ENCODE results near the gene ADAM10.

ADAM10 gene

GRCh38 chr15:58726867-58727266, 22.6 kb downstream of the ADAM10 start:
- DNase-seq: no peak

- DNase-seq: no peak
Observed at GRCh38 chr15:58724466-58724865, 25.0 kb downstream of the ADAM10 start.

GRCh38 chr15:58717357-58717756, 32.1 kb downstream of the ADAM10 start:
- DNase-seq: no peak

GRCh38 chr15:58716027-58716426, 33.5 kb downstream of the ADAM10 start:
- no peak for DNase-seq

- no peak for DNase-seq
Observed at GRCh38 chr15:58715266-58715917, 34.1 kb downstream of the ADAM10 start.

- DNase-seq: no peak
Observed at GRCh38 chr15:58710701-58711100, 38.8 kb downstream of the ADAM10 start.

- no peak for DNase-seq
Observed at GRCh38 chr15:58707397-58707796, 42.1 kb downstream of the ADAM10 start.

- DNase-seq: no peak
Observed at GRCh38 chr15:58705105-58705504, 44.4 kb downstream of the ADAM10 start.

- DNase-seq: no peak
Observed at GRCh38 chr15:58704155-58704865, 45.2 kb downstream of the ADAM10 start.

- no peak for DNase-seq
Observed at GRCh38 chr15:58703610-58704009, 45.9 kb downstream of the ADAM10 start.

- no peak for DNase-seq
Observed at GRCh38 chr15:58702233-58702632, 47.3 kb downstream of the ADAM10 start.

GRCh38 chr15:58701376-58701775, 48.1 kb downstream of the ADAM10 start:
- DNase-seq: no peak

GRCh38 chr15:58699769-58700168, 49.7 kb downstream of the ADAM10 start:
- DNase-seq: no peak

GRCh38 chr15:58698887-58699641, 50.4 kb downstream of the ADAM10 start:
- DNase-seq: no peak

GRCh38 chr15:58697220-58697619, 52.3 kb downstream of the ADAM10 start:
- DNase-seq: no peak

- DNase-seq: no peak
Observed at GRCh38 chr15:58696738-58697137, 52.8 kb downstream of the ADAM10 start.

- DNase-seq: no peak
Observed at GRCh38 chr15:58694641-58695398, 54.7 kb downstream of the ADAM10 start.

- DNase-seq: no peak
Observed at GRCh38 chr15:58690703-58691102, 58.8 kb downstream of the ADAM10 start.

GRCh38 chr15:58689646-58690045, 59.9 kb downstream of the ADAM10 start:
- DNase-seq: no peak

GRCh38 chr15:58686286-58686685, 63.2 kb downstream of the ADAM10 start:
- no peak for DNase-seq

- no peak for DNase-seq
Observed at GRCh38 chr15:58684751-58685150, 64.8 kb downstream of the ADAM10 start.

All from amygdala (tissue), 56 donors.